Stimulated activated CD4-positive, alpha-beta T cell treated with anti-CD3 and anti-CD28 coated beads, Interleukin-12 subunit alpha, Interleukin-12 subunit beta, amount 100 ng/mL, for 24 hours (primary cell): ENCODE results near the gene TMEM247.

Experiments used
- DNase-seq, 2 experiments: peaks; one replicate each; pipeline ENCODE4 v3.0.0-alpha.2; 2020; ENCODE audit warnings: low read depth in 2 of 2

Gene TMEM247

DNA sequence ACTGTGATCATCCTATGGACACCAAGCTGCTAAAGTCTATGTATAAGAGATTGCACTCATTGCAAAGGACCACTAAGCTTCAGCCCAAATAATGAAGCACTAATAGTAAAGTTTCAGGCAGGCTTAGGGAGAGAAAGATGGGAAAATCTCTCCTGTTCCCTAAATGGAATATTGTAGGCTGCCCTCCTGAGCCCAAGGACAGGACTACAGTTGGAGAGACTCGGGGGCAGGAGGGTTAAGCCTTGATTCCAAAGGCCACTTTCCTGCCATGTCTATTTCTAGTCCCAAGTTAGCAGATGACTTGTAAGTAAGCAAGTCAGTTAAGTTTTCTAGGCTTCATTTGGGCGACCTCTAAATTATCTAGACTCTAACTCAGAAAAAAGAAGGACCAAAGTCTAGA lies 9.0 kb downstream of the TMEM247 start:
- no peak for DNase-seq

DNA sequence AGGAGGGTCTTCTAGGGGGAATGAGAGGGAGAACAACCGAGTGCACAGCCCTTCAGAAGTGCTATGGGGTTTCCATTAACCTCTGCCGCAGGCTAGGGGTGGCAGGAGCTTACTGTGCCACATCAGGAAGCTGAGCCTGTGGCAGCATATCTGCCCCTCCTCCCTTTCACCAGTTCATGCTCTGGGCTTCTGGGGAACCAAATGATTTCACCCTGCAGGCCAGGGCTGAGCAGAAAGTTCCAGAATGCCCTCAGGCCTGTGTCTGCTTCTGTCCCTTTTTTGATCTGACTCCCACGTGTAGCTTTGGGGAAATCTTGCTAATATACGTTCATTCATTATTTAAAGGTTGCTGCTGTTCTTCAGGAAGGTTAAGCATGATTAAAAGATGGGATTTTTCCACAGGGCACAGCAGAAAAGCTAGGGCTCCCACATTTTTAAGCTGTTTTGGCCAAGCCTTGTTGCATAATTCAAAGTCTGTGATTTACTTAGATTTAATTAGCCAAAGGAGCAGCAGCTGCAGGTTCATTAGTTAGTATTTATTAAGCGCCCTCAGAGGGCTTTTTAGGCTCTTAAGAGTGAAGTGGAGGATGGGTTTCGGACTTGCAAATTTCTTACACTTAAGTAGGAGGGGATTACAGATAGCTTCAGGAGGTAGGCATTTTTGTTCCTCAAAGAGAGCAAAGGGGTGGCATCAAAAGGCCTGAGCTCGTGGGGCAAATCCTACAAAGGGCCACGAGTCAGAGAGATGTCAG lies 10.2 kb downstream of the TMEM247 start:
- no peak for DNase-seq

DNA sequence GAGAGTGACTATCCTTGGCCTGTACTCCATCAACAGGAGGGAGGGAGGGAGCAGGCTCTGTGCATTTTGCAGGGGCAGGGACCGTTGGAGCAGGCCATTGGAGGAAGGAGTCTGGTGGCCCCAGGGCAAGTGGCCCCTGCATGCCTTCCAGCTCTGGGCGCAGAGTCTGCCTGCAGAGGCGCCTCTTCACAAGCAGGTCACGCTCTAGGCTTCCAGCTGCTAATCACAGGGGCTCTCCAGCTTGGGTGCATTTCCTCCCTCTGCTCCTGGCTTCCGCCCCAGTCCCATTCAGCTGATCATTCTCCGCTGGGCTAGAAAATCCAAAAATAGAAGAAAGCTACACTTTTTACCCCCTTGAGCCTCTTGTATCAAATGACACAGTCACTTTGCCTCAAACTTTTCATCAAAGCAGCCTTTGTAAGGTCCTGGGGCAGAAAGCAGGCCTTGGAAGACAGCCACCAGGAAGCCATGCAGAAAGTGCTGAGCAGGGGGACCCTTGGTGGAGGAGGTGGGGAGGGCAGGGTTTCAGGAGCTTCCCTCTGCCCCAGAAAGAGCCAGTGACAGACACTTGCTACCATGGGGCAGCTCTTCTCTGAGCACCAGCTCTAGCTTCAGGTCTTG lies 11.3 kb downstream of the TMEM247 start:
- no peak for DNase-seq

DNA sequence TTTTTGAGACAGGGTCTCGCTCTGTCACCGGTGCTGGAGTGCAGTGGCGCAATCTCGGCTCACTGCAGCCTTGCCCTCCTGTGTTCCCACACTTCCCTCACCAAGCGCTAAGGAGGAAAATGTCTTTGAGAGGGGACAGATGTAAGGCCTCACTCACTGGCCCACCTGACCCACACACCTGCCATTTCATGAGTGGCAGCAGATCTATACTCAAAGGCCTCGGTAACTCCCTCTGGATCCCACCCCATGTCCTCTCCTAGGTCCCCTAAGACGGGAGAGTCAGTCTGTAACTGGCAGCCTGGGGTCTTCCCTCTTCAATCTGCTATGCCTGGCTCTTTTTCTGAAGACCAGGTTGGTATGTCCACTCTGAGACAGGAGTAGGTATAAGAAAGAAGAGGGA lies 12.9 kb downstream of the TMEM247 start:
- no peak for DNase-seq

DNA sequence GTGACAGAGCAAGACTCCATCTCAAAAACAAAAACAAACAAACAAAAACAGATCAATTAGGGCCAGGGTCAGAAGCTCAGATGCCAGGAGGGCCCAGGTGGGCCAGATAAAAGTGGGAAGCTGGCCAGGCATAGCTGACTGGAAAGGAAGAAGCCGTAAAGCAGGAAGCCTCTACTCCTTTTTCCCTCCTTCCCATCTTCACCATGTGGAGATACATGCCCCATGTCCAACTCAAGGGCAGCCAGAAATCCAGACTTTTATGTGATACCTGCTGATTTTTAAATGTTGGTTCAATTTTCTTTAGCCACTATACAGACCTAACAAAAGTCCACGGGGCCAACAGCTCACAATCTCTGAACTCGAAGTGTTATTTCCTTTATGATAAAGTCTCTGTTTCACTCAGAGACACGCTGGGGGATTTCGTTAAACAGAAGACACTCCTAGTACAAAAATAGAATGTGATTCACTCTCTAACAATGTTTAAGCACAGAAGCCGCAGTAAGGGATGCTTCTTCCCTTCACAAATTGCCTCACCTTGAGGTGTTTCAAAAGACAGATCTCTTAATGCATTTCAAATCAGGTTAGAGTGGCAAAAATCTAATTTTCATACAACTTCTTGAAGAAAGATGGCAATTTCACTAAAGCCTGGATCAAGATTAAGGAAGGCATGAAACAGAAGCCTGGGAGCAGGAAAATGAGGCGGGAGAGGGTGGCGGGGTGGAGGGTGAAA lies 14.0 kb downstream of the TMEM247 start:
- no peak for DNase-seq

DNA sequence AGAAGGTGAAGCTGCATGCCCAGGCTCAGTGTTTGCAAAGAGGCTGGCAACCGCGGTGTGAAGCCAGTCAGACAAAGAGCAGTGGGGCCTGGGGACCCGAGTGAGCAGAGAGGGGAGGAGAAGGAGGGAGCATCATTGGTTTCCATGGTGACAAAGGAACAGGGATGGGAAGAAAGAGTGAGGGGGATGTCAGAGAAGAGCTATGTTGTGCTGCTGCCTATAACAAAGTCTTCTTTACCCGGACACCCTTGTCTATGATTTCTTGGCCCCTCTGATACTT lies 14.5 kb downstream of the TMEM247 start:
- DNase-seq: no peak

DNA sequence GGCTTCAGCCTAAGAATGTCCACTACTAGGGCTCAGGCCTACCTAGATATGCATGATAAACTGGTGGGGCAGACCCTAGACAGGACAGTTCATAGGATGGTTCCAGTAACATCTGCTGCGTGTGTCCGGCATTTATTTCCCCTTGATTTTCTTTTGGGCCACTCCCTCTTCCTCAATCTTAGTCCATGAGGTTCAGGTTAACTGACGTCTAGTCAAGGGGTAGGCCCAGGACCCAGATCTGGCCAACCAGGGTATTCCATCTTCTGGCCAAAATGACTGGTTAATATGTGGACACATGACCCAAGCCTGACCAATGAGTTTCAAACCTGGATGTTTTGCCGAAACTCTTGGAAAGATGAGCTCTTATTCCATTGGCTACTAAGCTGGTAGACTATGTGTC lies 15.2 kb downstream of the TMEM247 start:
- DNase-seq: no peak

DNA sequence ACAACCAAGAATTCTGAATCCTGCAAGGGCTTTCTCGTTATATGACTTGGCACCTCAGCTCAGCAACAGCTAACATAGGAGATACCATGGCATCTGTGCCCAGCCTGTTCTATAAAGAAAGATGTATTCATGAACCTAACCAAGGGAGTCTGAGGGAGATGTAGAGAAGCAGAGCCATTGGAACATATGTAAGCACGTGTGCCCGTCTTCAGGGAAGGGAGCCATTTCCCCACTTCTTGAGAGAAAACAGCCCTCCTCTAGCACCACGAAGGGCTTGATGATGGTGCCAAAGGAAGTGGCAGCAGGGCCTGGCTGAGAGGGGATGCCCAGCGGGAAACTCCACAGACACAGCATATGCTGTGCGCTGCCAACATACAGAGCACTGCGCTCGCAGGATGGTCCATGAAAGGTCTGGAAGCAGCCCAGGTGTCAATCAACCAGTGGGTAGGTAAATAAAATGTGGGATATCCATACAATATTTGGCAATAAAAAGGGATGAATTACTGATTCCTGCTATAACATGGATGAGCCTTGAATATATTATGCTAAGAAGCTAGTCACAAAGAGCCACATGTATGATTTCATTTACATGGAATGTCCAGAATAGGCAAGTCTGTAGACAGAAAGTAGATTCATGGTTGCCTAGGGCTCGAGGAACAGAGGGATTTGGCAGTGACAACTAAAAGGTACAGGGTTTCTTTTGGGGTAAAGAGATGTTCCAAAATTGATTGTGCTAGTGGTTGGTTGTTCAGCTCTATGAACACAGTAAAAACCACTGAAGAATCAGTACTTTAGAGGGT lies 16.1 kb downstream of the TMEM247 start:
- no peak for DNase-seq

DNA sequence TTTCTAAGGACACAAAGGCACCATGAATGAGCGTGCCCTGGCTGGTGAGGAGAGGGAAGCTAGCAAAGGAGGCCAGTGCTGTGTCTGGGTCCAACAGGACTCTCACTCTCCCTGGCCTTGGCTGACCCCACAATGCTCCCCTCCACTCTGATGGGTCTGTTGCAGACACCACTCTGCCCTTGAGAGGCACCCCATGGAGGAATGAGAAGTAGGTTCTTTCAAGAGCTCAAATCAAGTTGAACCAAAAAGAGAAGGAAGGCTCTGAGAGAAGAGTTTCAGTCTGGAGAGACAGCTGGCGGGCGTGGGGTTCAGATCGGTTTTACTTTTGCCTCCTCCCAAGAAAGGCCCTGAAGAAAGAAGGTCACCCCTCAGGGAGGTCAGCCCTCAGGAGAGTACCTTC lies 18.4 kb downstream of the TMEM247 start:
- DNase-seq: no peak

DNA sequence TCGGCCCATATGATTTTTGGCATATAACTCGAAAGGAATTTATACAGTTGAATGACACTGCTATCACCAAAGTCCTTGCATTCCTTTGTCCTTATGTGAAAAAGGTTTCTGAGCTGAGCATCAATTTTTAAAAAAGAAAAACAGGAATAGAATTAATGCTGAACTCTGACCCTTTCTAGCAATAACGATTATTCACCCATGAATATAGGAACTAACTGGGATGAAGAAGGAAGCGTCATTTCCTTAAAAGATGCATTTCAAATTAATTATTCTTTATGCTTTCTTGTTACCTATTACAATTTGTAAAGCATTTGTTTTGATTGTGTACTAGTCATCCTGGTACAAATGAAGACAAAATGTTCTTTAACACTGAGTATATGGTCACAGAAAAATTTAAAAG lies 19.3 kb downstream of the TMEM247 start:
- no peak for DNase-seq

DNA sequence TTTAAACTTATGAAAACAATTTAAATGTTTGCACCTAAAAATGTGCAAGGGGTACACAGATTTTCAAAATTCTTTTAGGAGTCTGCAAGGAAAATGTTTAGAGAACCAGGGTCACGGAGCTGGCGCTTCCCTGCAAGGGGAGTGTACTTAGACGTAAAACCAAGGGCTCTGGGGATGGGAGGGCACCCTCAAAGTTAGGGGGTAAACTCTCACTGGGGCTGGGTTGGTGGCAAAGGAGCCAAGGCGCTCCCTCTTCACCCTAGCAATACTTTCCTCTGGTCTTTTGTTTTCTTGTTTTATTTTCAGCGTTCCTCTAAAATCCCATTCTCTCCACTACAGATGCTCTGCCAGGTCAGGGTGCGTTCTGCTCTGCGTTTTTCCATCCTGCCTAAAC lies 20.0 kb downstream of the TMEM247 start:
- DNase-seq: no peak

DNA sequence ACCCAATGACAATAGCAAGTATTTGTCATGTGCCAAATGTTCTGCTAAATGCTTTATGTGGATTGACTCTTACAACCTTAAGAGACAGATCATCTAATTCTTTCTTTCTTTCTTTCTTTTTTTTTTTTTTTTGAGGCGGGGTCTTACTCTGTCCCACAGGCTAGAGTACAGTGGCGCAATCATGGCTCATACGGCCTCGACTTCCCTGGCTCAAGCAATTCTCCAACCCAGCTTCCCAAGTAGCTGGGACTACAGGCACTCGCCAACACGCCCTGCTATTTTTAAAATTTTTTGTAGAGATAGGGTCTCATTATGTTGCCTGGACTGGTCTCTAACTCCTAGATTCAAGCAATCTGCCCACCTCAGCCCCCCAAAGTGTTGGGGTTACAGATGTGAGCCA lies 21.4 kb downstream of the TMEM247 start:
- DNase-seq: no peak

DNA sequence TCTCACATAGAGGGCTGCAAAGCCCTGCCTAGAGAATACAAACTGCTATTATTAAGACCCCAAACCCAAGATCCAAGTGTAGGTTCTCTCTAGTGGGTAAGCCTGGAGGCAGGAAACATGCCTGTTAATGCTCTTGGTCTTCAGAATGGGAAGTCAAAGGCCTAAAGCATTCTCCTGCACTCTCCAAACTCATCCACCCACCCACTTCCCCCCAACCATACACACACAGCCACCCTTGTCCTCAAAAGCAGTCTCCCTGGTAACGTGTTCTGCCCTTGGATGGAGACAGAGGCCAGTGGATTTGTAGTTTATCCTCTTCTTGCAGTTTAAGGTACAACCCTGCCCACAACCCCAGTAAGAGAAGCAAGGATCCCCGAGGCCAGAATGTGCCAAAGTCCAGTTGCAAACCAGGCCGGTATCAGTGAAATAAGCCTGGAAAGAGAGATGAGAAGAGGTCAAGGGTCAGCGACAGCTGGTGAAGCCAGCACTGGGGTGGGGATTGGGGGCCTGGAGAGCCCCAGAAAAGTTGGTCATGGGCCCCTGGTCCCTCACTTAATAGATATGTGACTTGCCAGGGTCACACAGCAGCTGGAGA lies 23.0 kb downstream of the TMEM247 start:
- no peak for DNase-seq

DNA sequence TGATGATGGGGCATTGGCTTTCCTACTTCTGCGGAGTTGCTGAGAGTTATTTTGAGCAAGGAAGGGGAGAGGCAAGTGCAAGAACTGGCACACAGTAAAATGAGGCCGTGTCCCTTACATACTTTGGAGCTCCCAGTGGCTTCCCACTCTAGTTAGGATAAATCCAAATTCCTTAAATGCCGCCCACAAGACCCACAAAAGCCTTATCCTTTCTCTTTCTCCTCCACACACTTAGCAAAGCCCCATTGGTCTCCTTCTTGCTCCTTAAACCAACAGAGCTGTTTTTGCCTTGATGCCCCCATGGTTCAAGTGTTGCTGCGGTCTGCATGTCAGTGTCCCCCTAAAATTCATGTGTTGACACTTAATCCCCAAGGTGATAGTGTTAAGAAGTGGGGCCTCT lies 24.3 kb downstream of the TMEM247 start:
- no peak for DNase-seq

DNA sequence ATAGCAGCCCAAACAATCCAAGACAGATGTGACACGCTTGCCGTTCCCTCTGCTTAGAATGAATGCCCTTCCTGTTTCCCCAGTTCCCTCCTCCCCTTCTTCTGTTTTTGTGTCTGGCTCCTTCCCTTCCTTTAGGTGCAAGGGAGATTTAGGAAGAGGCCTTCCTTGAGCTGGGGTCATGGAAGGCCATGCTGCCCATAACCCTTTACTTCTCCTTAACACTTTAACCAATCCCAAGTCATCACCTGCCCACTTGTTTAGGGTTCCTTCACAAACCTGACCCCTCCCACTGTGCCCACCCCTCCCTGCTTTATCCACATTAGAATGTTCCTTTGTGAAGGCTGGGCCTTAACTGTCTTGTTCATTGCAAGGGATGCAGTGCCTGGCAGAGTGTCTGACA lies 24.9 kb downstream of the TMEM247 start:
- no peak for DNase-seq

DNA sequence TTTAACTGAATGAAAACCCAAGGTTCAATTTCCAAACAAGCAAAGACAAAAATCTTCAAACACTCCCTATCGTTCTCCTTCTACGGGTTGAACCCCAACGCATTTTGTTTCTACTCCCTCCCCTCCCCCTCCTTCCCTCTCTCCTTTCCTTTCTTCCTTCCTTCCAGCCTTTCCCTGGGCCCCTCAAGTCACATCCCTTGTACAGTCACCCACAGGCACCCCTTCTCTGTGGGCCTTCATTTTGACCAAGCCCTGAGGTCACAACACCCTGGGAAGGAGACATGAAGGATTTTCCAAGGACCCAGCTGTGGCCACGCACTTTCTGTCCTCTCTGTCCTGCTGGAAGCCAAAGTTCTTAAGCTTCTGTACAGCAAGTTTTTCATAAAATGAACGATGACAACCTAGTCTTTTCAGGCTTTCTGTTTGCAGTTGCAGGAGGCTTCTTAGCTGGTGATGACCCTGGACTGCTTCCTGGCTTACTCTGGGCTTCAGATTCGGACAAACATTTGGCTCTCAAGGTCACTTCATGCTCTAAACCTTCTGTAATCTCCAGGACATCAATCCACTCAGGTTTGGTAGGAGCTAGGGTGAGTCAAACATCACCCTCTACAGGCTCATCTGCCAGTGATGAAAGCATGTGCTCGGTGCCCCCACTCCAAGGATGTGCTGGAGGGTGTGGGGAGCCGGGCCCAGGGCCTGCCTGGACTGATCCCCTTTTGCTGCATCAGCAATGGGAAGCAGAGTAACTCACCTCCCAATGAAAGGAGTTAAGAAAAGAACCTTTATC lies 25.5 kb downstream of the TMEM247 start:
- DNase-seq: no peak

DNA sequence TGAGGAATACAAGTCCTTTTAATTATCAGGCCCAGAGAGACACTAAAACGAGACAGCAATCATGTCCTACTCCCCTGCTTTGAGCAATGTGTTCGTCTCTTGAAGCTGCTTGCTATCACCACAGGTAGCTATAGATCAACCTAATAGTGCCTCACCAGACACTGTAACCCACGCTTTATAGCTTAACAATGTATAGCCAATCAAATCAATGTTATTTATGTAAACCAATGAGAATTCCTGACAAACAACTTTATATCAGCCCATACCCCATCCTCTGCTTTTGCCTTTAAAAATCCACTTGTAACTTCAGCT lies 26.1 kb downstream of the TMEM247 start:
- DNase-seq: no peak

DNA sequence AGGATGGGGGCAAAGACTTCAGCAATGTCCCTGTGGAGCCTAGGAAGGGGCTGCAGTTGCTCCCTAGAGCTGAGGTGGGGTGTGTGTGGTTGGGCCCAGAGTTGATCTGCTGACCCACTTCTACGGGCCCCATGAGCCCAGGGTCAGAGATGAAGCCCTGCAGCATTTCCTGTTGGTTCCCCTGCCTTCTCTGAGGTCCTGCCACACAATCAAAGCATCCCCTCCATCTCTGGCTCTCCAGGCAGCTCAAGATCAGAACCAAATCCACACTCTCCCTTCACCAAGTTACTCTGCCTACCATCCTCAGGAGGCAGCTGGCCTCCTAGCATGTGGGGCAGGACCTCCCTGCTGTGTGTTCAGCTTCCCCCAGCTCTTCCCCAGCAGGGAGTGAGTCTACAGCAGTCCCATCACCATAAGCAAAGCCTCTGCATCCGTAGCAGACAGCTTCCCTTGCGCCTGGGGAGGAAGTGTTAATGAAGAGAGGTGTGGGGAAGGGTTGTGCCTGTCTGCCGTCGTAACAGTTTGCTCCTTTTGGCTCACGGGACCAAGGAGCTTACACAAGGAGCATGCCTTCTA lies 26.9 kb downstream of the TMEM247 start:
- no peak for DNase-seq

DNA sequence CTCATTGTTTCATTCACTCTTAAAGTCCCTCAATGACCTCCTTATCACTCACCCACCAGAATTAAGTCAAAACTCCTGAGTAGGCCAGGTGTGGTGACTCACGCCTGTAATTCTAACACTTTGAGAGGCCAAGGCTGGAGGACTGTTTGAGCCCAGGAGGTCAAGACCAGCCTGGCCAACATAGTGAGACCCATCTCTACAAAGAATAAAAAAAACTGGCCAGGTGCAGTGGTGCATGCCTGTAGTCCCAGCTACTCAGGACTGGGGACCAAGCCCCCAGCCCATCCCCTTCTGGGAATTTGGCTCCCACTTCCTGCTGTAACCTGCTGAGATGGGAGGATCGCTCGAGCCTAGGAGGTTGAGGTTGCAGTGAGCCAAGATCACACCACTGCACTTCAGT lies 28.9 kb downstream of the TMEM247 start:
- DNase-seq: no peak

DNA sequence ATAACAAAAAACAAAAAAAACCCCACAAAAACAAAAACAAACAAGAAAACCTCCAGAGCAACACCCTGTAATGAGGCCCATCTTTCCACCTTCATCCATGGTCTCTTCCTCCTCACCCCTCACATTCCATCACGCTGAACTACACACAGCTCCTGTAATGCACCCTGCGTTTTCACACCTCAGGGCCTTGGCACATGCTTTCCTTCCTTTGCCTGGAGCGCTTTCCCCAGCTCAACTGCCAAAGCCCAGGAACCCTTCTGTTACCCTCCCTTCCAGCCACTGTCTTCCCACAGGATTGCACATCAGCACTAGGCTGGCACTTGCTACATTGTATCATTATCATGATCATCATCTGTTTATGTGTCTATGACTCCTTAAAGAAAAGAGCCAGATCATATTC lies 29.4 kb downstream of the TMEM247 start:
- no peak for DNase-seq

DNA sequence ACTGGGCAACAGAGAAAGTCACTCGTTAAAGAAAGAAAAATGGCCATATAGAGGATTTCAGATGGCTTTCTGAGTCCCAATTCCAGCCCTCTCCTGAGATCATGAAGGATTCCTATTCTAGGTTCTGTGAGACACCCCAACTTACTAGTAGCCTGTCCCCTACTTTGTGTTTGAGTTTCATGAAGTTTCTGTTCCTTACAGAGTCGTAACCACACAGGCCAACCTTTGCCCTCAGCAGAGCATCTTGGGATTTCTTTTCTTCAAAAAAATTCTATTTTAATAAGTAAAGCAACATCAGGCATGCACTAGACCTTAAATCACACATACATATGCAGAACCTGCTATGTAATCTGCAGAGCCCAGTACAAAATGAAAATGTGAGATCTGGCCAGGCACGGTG lies 30.4 kb downstream of the TMEM247 start:
- no peak for DNase-seq
